ENCODE data around the gene RAP1B.

GRCh38 chr12:68627673-68628319 is 17.1 kb downstream of the RAP1B start:
- TF ChIP-seq CTCF (conservative IDR thresholded peaks at IDR 0.05; ENCODE audit: low read length) (no peak), EZH2phosphoT487 (IDR thresholded peaks at IDR 0.05; ENCODE audit: borderline replicate concordance) (no peak)

Measured in Loucy (cell line).